Caco-2 (cell line): ENCODE results near the gene FZD10. TPM values are rescaled to one million over a fixed set of nuclear protein-coding genes. Genes with fewer than 3 reads are reported as not detected.

ENCODE experiments used
- BruUV-seq: library from RNA; stranded (reverse); fragments of 400-500 nt; replicated peaks from 2 replicates; lab custom pipeline; 2021; lab: Mats Ljungman, UMichigan
- CTCF ChIA-PET: fragments of 300-600 bp; sonication (Branson Sonifier 250); formaldehyde crosslinking; loops from one replicate; lab custom pipeline; 2022; ENCODE audit warnings: antibody characterized with exemption; lab: Charles Lee
- POLR2A ChIA-PET: fragments of 300-600 bp; sonication (Branson Sonifier 250); formaldehyde crosslinking; loops from one replicate; lab custom pipeline; 2022; ENCODE audit warnings: antibody characterized with exemption; lab: Charles Lee
- DNase-seq, 2 experiments: peaks; one replicate each; pipeline versions ENCODE4 v3.0.0 to v3.0.0-alpha.2; 2020 to 2022
- H3K27me3 ChIP-seq: replicated peaks from 2 replicates; pipeline ENCODE4 v1.6.0; 2011; ENCODE audit warnings: low read length; ENCODE audit not compliant: control insufficient read depth, insufficient read depth
- H3K36me3 ChIP-seq: 2 replicates; pipeline ENCODE4 v1.5.1; 2011; ENCODE audit warnings: low read length; ENCODE audit not compliant: control insufficient read depth, insufficient read depth
- H3K4me1 ChIP-seq: fragments of 250-450 bp; sonication (Bioruptor Pico); 2 replicates; pipeline ENCODE4 v1.5.1; 2020; ENCODE audit warnings: mild to moderate bottlenecking
- H3K4me3 ChIP-seq: 2 replicates; pipeline ENCODE4 v1.5.1; 2011; ENCODE audit warnings: low read depth, mild to moderate bottlenecking, control low read depth, low read length
- H3K9me3 ChIP-seq: fragments of 250-450 bp; sonication (Bioruptor Pico); 2 replicates; pipeline ENCODE4 v1.5.1; 2020; ENCODE audit warnings: mild to moderate bottlenecking, moderate library complexity
- H3K27ac Mint-ChIP-seq: one replicate; pipeline ENCODE4 v1.8.0; 2022; ENCODE audit warnings: mixed read lengths; ENCODE audit not compliant: unreplicated experiment
- H3K27me3 Mint-ChIP-seq: one replicate; pipeline ENCODE4 v1.8.0; 2022; ENCODE audit warnings: mixed read lengths; ENCODE audit not compliant: insufficient read depth, unreplicated experiment
- H3K36me3 Mint-ChIP-seq: one replicate; pipeline ENCODE4 v1.8.0; 2022; ENCODE audit warnings: mild to moderate bottlenecking, mixed read lengths; ENCODE audit not compliant: insufficient read depth, unreplicated experiment
- H3K4me1 Mint-ChIP-seq: one replicate; pipeline ENCODE4 v1.8.0; 2022; ENCODE audit warnings: low read depth, mixed read lengths; ENCODE audit not compliant: unreplicated experiment
- H3K4me3 Mint-ChIP-seq: one replicate; pipeline ENCODE4 v1.8.0; 2022; ENCODE audit warnings: mild to moderate bottlenecking, moderate library complexity, mixed read lengths; ENCODE audit not compliant: unreplicated experiment
- H3K9me3 Mint-ChIP-seq: one replicate; pipeline ENCODE4 v1.8.0; 2022; ENCODE audit warnings: mixed read lengths; ENCODE audit not compliant: unreplicated experiment
- intact Hi-C: fragments of 100-400 bp; cut with micrococcal nuclease; formaldehyde crosslinking; loops from one replicate; pipeline ENCODE4 v1.10.0; 2022; ENCODE audit not compliant: unreplicated experiment
- total RNA-seq: library from RNA; stranded (reverse); gene quantifications from 2 replicates; pipeline ENCODE4 v1.2.3, GENCODE V29; 2022
- TF ChIP-seq, protein P1 (sequence below), 2 experiments: fragments of 200-600 bp in 1 of 2; IDR thresholded peaks; 1 replicate in 1 of 2; 2 replicates in 1 of 2; pipeline versions ENCODE4 v1.5.1 to v1.8.0; 2011 to 2022; ENCODE audit warnings: antibody characterized with exemption in 1 of 2, control low read depth in 1 of 2, inconsistent platforms in 1 of 2, low read depth in 1 of 2, low read length in 1 of 2, mild to moderate bottlenecking in 1 of 2, moderate library complexity in 1 of 2; ENCODE audit not compliant: insufficient read depth in 1 of 2, severe bottlenecking in 1 of 2, unreplicated experiment in 1 of 2

Gene FZD10
- total RNA-seq, 1 experiment from 2014 or later = 0.09 TPM

GRCh38 chr12:130167537-130167936 is 5.3 kb downstream of the FZD10 start:
- H3K27me3 ChIP-seq = no peaks in the 10 kb centered on the region
- H3K4me1 Mint-ChIP-seq = no peaks in the 10 kb centered on the region
- intact Hi-C loops = no loop called here
- no peaks in the 10 kb centered on the region for H3K9me3 ChIP-seq
- TF ChIP-seq, protein P1, sequence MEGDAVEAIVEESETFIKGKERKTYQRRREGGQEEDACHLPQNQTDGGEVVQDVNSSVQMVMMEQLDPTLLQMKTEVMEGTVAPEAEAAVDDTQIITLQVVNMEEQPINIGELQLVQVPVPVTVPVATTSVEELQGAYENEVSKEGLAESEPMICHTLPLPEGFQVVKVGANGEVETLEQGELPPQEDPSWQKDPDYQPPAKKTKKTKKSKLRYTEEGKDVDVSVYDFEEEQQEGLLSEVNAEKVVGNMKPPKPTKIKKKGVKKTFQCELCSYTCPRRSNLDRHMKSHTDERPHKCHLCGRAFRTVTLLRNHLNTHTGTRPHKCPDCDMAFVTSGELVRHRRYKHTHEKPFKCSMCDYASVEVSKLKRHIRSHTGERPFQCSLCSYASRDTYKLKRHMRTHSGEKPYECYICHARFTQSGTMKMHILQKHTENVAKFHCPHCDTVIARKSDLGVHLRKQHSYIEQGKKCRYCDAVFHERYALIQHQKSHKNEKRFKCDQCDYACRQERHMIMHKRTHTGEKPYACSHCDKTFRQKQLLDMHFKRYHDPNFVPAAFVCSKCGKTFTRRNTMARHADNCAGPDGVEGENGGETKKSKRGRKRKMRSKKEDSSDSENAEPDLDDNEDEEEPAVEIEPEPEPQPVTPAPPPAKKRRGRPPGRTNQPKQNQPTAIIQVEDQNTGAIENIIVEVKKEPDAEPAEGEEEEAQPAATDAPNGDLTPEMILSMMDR (IDR thresholded peaks at IDR 0.05; ENCODE audit: insufficient read depth in 1 of 2, low read depth in 1 of 2, low read length in 1 of 2, severe bottlenecking in 1 of 2, unreplicated experiment in 1 of 2) = no peak
- H3K9me3 Mint-ChIP-seq = no peaks in the 10 kb centered on the region
- DNase-seq = no peak
- POLR2A ChIA-PET = interaction anchor here (0.6 kb wide), 1 partner anchor 20 kb away, joined by 3 read pairs; no protein-coding TSS in a partner anchor
- H3K36me3 Mint-ChIP-seq = no peaks in the 10 kb centered on the region
- H3K27ac Mint-ChIP-seq = no peak overlapping the region
- no peaks in the 10 kb centered on the region for H3K36me3 ChIP-seq
- CTCF ChIA-PET = no interaction called here
- no peaks in the 10 kb centered on the region for H3K4me1 ChIP-seq
- peaks cover 21% of the 10 kb centered on the region for H3K27me3 Mint-ChIP-seq
- H3K4me3 ChIP-seq = no peak overlapping the region
- no peak overlapping the region for H3K4me3 Mint-ChIP-seq
- BruUV-seq = no TSS peak

GRCh38 chr12:130169256-130169655 is 7.0 kb downstream of the FZD10 start:
- Histone ChIP-seq H3K9me3 (no peaks in the 10 kb centered on the region), H3K27me3 (no peaks in the 10 kb centered on the region), H3K4me1 (no peaks in the 10 kb centered on the region), H3K36me3 (no peaks in the 10 kb centered on the region), H3K4me3 (no peak overlapping the region)
- H3K27me3 Mint-ChIP-seq = peaks cover 15% of the 10 kb centered on the region
- intact Hi-C loops = no loop called here
- H3K9me3 Mint-ChIP-seq = no peaks in the 10 kb centered on the region
- CTCF ChIA-PET = no interaction called here
- no peaks in the 10 kb centered on the region for H3K4me1 Mint-ChIP-seq
- no peaks in the 10 kb centered on the region for H3K36me3 Mint-ChIP-seq
- no peak overlapping the region for H3K4me3 Mint-ChIP-seq
- no TSS peak for BruUV-seq
- POLR2A ChIA-PET = no interaction called here
- TF ChIP-seq, protein P1 (IDR thresholded peaks at IDR 0.05; ENCODE audit: insufficient read depth in 1 of 2, low read depth in 1 of 2, low read length in 1 of 2, severe bottlenecking in 1 of 2, unreplicated experiment in 1 of 2) = no peak
- H3K27ac Mint-ChIP-seq = no peak overlapping the region
- DNase-seq = no peak

DNA sequence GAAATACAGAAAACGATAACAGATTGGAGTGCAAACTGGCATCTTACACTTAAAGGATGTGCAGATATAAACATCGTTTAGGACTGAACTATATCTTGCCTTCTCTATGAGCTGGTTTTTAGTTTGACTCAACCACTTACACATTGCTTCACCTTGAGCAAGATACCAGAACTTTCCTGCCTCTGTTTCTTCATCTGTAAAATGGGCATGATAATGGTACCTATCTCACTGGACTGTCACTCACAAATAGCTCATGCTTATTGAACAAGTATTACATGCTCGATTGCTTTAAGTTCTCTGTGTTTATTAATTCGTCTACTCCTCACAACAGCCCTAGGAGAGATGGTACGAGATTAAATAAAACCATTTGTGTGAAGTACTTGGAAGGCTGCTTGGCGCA is 7.7 kb downstream of the FZD10 start:
- peaks cover 15% of the 10 kb centered on the region for H3K27me3 Mint-ChIP-seq

More for the DNA sequence above, 7.7 kb downstream of the FZD10 start:
- Histone ChIP-seq H3K36me3 (no peaks in the 10 kb centered on the region), H3K4me3 (no peak overlapping the region), H3K4me1 (no peaks in the 10 kb centered on the region), H3K9me3 (no peaks in the 10 kb centered on the region), H3K27me3 (no peaks in the 10 kb centered on the region)
- H3K27ac Mint-ChIP-seq = no peak overlapping the region
- POLR2A ChIA-PET = no interaction called here
- CTCF ChIA-PET = no interaction called here
- intact Hi-C loops = no loop called here
- no peaks in the 10 kb centered on the region for H3K9me3 Mint-ChIP-seq
- no peaks in the 10 kb centered on the region for H3K36me3 Mint-ChIP-seq
- no TSS peak for BruUV-seq
- DNase-seq = no peak
- H3K4me1 Mint-ChIP-seq = no peaks in the 10 kb centered on the region
- H3K4me3 Mint-ChIP-seq = no peak overlapping the region
- TF ChIP-seq, protein P1 (IDR thresholded peaks at IDR 0.05; ENCODE audit: insufficient read depth in 1 of 2, low read depth in 1 of 2, low read length in 1 of 2, severe bottlenecking in 1 of 2, unreplicated experiment in 1 of 2) = no peak
